Heart left ventricle (tissue), 13 donors: ENCODE data around the gene SLC7A4.

Experiments used
- POLR2A ChIP-seq, 2 donors: fragments of 450-650 bp; IDR thresholded peaks; one replicate each; pipeline ENCODE4 v1.6.1; 2017; ENCODE audit warnings: antibody characterized with exemption in 2 of 2, mild to moderate bottlenecking in 2 of 2, moderate library complexity in 2 of 2
- TF ChIP-seq, protein P1 (sequence below), 12 donors: fragments of 200-600 bp; sonication (generic) in 4 of 12; IDR thresholded peaks; one replicate each; pipeline versions ENCODE4 v1.5.0 to v1.8.0; 2018 to 2022; ENCODE audit warnings: antibody characterized with exemption in 12 of 12, mild to moderate bottlenecking in 5 of 12
- donor health status: ischemic (EF 13 %, LVEDD 7.1; RV severe dilation, severe dysfunction).
- donor health status: DM: no; HTN: yes; CAD: no.
- donor health status: DM: no; HTN: no; CAD: no.
- donor health status: ischemic (EF 25% LVEDD 6.9; RV normal size, moderate dysfunction).
- donor health status: ischemic (EF 25% LVEDD 5.7; RV mildly dilated, moderate dysfunction).
- donor health status: ischemic (EF 35%, LVEDD 5.7; RV mildly dilated, moderate dysfunction).
- donor health status: nonischemic (EF 11% LVEDD 7.7; RV severe dilation, severe dysfunction).
- donor health status: DM: yes; HTN: yes; CAD: no.
- donor health status: PGD.
- donor health status: ischemic (EF 29% LVEDD 5.4; RV normal size, mild dysfunction).
- donor health status: nonischemic (EF 23%, LVEDD 6.1; RV moderate dilation, normal function).

DNA sequence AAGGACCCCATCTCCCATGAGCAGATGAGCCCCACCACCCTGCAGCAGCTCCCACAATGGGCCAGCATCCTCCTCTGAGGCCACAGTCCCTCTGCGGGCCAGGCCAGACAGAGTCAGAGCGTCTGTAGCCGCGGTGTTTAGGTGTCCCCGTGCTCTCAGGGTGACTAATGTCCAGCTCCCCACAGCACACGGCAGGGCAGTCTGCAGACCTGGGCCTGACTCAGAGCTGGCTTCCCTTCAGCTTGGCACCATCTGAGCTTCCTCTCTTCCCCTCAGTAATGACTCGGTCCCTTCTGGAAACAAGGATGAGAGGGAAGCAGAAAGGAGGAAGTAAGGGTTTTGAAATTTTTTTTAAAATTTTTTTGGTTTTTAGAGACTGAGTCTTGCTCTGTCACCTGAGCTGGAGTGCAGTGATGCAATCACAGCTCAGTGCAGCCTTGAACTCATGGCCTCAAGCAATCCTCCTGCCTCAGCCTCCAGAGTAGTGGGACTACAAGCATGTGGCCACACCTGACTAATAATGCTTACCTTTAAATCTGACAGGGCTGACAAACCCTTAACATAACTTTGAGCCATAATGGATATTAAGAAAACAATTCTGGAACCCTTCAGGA lies 41.8 kb upstream of the SLC7A4 start:
- TF ChIP-seq, protein P1, sequence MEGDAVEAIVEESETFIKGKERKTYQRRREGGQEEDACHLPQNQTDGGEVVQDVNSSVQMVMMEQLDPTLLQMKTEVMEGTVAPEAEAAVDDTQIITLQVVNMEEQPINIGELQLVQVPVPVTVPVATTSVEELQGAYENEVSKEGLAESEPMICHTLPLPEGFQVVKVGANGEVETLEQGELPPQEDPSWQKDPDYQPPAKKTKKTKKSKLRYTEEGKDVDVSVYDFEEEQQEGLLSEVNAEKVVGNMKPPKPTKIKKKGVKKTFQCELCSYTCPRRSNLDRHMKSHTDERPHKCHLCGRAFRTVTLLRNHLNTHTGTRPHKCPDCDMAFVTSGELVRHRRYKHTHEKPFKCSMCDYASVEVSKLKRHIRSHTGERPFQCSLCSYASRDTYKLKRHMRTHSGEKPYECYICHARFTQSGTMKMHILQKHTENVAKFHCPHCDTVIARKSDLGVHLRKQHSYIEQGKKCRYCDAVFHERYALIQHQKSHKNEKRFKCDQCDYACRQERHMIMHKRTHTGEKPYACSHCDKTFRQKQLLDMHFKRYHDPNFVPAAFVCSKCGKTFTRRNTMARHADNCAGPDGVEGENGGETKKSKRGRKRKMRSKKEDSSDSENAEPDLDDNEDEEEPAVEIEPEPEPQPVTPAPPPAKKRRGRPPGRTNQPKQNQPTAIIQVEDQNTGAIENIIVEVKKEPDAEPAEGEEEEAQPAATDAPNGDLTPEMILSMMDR (IDR thresholded peaks at IDR 0.05): no peak
- TF ChIP-seq POLR2A (IDR thresholded peaks at IDR 0.05): no peak
